ENCODE data around the gene SLCO2B1.

Gene SLCO2B1

GRCh38 chr11:75229466-75229865, 78.6 kb downstream of the SLCO2B1 start:
- no peak for DNase-seq

- DNase-seq: no peak
Observed at GRCh38 chr11:75230621-75231020, 79.7 kb downstream of the SLCO2B1 start.

- peak; percentile 57 for DNase-seq
Observed at GRCh38 chr11:75233754-75234172, 82.9 kb downstream of the SLCO2B1 start.

- peak; percentile 3 for DNase-seq
Observed at GRCh38 chr11:75236062-75236461, 85.2 kb downstream of the SLCO2B1 start.

GRCh38 chr11:75237050-75237449, 86.1 kb downstream of the SLCO2B1 start:
- no peak for DNase-seq

- DNase-seq: no peak
Observed at GRCh38 chr11:75238595-75239440, 87.9 kb downstream of the SLCO2B1 start.

- DNase-seq: no peak
Observed at GRCh38 chr11:75239531-75240290, 88.8 kb downstream of the SLCO2B1 start.

GRCh38 chr11:75240311-75241035, 89.6 kb downstream of the SLCO2B1 start, which contains the start of gene TPBGL:
TPBGL (plus strand) TSS chr11:75240774; CDS start chr11:75241050, 276 bp downstream.
- no peak for DNase-seq

GRCh38 chr11:75241036-75241905, 90.4 kb downstream of the SLCO2B1 start:
- peak; percentile 80 for DNase-seq

GRCh38 chr11:75241906-75242644, 91.2 kb downstream of the SLCO2B1 start:
- DNase-seq: no peak

- no peak for DNase-seq
Observed at GRCh38 chr11:75242722-75243600, 92.1 kb downstream of the SLCO2B1 start.

GRCh38 chr11:75244052-75244814, 93.3 kb downstream of the SLCO2B1 start:
- DNase-seq: no peak

- DNase-seq: no peak
Observed at GRCh38 chr11:75245356-75246005, 94.6 kb downstream of the SLCO2B1 start.

- no peak for DNase-seq
Observed at GRCh38 chr11:75246006-75246670, 95.2 kb downstream of the SLCO2B1 start.

GRCh38 chr11:75246671-75247350, 95.9 kb downstream of the SLCO2B1 start:
- DNase-seq: no peak

- no peak for DNase-seq
Observed at GRCh38 chr11:75248924-75249256, 98.0 kb downstream of the SLCO2B1 start.

GRCh38 chr11:75249704-75250103, 98.8 kb downstream of the SLCO2B1 start:
- no peak for DNase-seq

- DNase-seq: no peak
Observed at GRCh38 chr11:75254326-75254725, 103.4 kb downstream of the SLCO2B1 start.

Data from fibroblast of skin of abdomen (primary cell).